ENCODE data around the gene SCD. TPM values are rescaled to one million over a fixed set of nuclear protein-coding genes. Genes with fewer than 3 reads are reported as not detected.
"Not testable (repeated sequence)": the region's sequence is repeated elsewhere in the genome, so short reads cannot be mapped to it uniquely, and the experiment has no call there.

SCD gene
- total RNA-seq: 969 and 975 TPM in 2 replicates
- long read RNA-seq, full-length matches to known transcripts: 183 of 805 reads
- long read RNA-seq, partial matches to known transcripts: 543 of 805 reads
- long read RNA-seq, other reads (novel, unspliced or antisense): 79 of 805 reads

DNA sequence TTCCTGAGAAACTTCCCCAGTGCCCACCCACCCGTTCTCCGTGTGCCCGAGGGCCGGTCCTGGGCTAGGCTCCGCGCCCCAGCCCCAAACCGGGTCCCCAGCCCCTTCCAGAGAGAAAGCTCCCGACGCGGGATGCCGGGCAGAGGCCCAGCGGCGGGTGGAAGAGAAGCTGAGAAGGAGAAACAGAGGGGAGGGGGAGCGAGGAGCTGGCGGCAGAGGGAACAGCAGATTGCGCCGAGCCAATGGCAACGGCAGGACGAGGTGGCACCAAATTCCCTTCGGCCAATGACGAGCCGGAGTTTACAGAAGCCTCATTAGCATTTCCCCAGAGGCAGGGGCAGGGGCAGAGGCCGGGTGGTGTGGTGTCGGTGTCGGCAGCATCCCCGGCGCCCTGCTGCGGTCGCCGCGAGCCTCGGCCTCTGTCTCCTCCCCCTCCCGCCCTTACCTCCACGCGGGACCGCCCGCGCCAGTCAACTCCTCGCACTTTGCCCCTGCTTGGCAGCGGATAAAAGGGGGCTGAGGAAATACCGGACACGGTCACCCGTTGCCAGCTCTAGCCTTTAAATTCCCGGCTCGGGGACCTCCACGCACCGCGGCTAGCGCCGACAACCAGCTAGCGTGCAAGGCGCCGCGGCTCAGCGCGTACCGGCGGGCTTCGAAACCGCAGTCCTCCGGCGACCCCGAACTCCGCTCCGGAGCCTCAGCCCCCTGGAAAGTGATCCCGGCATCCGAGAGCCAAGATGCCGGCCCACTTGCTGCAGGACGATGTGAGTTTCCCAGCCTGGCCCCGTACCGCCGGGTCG, at the start of gene SCD:
TSS of gene SCD (plus strand) at position 469 of the 803 bp plus-strand sequence. CDS start at position 741, 272 bp downstream.
- peaks cover 68% of the 10 kb centered on the region for H3K4me1 Mint-ChIP-seq
- no peaks in the 10 kb centered on the region for H3K9me3 Mint-ChIP-seq
- peak; percentile 85 for DNase-seq (ENCODE audit: low read depth, low spot score)
- no peaks in the 10 kb centered on the region for H3K27me3 Mint-ChIP-seq (ENCODE audit: low read depth)
- peak within 1 kb of the TSS; percentile 98 for H3K27ac Mint-ChIP-seq (ENCODE audit: unreplicated experiment)
- H3K36me3 Mint-ChIP-seq (ENCODE audit: low read depth): peaks cover 33% of the 10 kb centered on the region
- H3K4me3 Mint-ChIP-seq: peak within 1 kb of the TSS; percentile 100
- TF ChIP-seq, protein P1, sequence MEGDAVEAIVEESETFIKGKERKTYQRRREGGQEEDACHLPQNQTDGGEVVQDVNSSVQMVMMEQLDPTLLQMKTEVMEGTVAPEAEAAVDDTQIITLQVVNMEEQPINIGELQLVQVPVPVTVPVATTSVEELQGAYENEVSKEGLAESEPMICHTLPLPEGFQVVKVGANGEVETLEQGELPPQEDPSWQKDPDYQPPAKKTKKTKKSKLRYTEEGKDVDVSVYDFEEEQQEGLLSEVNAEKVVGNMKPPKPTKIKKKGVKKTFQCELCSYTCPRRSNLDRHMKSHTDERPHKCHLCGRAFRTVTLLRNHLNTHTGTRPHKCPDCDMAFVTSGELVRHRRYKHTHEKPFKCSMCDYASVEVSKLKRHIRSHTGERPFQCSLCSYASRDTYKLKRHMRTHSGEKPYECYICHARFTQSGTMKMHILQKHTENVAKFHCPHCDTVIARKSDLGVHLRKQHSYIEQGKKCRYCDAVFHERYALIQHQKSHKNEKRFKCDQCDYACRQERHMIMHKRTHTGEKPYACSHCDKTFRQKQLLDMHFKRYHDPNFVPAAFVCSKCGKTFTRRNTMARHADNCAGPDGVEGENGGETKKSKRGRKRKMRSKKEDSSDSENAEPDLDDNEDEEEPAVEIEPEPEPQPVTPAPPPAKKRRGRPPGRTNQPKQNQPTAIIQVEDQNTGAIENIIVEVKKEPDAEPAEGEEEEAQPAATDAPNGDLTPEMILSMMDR (conservative IDR thresholded peaks at IDR 0.05): no peak

DNA sequence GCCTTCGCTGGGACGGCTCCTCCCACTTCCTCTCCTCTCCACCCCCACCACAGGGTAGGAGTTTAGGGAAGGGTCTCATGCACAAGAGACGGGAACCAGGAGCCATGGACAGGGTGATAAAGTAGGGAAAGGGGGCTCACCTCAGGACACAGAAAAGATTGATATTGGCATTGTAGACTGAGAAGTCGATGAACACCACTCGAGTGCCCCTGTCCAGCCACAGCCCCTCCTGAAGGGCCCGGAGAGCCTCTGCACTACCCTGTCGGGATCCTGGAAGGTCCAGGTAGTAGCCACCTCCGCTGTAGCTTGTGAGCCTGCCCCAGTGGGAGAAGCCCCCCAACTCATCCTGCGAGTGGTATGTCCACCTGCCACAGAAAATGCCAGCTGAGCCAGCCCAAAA, 49.8 kb upstream of the SCD start:
- Mint-ChIP-seq H3K9me3 (peaks cover 2% of the 10 kb centered on the region), H3K4me3 (no peak overlapping the region), H3K4me1 (peaks cover 27% of the 10 kb centered on the region), H3K36me3 (ENCODE audit: low read depth) (no peaks in the 10 kb centered on the region), H3K27me3 (ENCODE audit: low read depth) (peaks cover 51% of the 10 kb centered on the region), H3K27ac (ENCODE audit: unreplicated experiment) (no peak overlapping the region)
- TF ChIP-seq, protein P1 (conservative IDR thresholded peaks at IDR 0.05): no peak
- DNase-seq (ENCODE audit: low read depth, low spot score): no peak

DNA sequence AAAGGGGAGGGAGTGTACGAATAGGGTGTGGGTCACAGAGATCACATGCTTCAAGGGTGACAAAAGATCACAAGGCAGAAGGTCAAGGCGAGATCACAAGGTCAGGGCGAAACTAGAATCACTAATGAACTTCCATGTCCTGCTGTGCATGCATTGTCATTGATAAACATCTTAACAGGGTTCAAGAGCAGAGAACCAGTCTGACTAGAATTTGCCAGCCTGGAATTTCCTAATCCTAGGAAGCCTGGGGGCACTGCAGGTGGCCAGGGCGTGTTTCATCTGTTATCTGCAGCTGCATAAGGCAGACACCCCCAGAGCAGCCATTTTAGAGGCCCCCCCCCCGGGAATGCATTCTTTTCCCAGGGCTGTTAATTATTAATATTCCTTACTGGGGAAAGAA, 45.9 kb upstream of the SCD start:
- not testable (repeated sequence) for DNase-seq (ENCODE audit: low read depth, low spot score); H3K9me3 Mint-ChIP-seq; H3K36me3 Mint-ChIP-seq (ENCODE audit: low read depth)
- Mint-ChIP-seq H3K4me1 (peaks cover 30% of the 10 kb centered on the region), H3K4me3 (peak overlapping the region; percentile 13), H3K27ac (ENCODE audit: unreplicated experiment) (peak overlapping the region; percentile 53), H3K27me3 (ENCODE audit: low read depth) (peaks cover 54% of the 10 kb centered on the region)

DNA sequence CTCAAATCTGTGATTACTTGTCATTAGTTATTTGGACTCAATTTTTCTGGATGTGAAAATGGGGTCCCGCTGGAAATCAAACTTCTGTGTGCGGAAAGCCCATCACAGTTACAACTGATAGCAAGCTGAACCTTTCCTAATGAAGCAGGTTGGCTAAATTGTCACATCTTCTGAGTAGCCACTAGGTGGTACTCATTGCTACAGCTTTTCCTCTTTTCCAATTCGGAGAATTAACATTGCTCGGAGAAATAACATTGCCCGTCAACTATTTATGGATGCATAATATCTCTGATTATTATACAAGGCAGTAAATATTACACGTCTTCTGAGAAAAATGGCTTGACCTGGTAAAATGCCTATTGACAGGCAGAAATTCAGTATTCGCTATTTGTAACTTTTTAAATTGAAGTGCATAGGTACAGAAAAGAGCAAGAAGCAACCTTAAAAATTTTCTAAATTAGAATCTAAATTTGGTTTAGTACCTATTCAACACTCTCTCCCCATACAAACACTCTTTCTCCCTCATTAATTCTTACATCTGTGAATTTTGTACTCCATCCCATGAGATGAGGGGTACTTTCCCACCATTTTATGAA, 43.2 kb upstream of the SCD start:
- Mint-ChIP-seq H3K4me3 (no peak overlapping the region), H3K27me3 (ENCODE audit: low read depth) (peaks cover 62% of the 10 kb centered on the region), H3K9me3 (peaks cover 2% of the 10 kb centered on the region), H3K4me1 (peaks cover 30% of the 10 kb centered on the region), H3K27ac (ENCODE audit: unreplicated experiment) (no peak overlapping the region), H3K36me3 (ENCODE audit: low read depth) (no peaks in the 10 kb centered on the region)
- TF ChIP-seq, protein P1 (conservative IDR thresholded peaks at IDR 0.05): peak; percentile 72
- no peak for DNase-seq (ENCODE audit: low read depth, low spot score)

DNA sequence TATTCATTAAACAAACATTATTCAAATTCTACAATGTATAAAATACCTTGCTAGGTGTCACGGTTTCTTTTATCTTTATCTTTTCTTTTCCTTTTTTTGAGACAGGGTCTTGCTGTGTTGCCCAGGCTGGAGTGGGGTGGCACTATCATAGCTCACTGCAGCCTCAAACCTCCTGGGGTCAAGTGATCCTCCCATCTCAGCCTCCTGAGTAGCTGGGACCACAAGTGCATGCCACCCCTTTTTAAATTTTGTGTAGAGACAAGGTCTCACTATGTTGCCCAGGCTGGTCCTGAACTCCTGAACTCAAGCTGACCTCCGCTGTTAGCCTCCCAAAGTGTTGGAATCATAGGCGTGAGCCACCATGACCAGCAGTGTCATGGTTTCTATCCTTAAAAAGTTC, 42.6 kb upstream of the SCD start:
- no peak overlapping the region for H3K27ac Mint-ChIP-seq (ENCODE audit: unreplicated experiment)
- H3K9me3 Mint-ChIP-seq: no peaks in the 10 kb centered on the region
- DNase-seq (ENCODE audit: low read depth, low spot score): no peak
- H3K4me1 Mint-ChIP-seq: peaks cover 26% of the 10 kb centered on the region
- H3K36me3 Mint-ChIP-seq (ENCODE audit: low read depth): no peaks in the 10 kb centered on the region
- no peak overlapping the region for H3K4me3 Mint-ChIP-seq
- H3K27me3 Mint-ChIP-seq (ENCODE audit: low read depth): peaks cover 61% of the 10 kb centered on the region
- TF ChIP-seq, protein P1 (conservative IDR thresholded peaks at IDR 0.05): no peak

DNA sequence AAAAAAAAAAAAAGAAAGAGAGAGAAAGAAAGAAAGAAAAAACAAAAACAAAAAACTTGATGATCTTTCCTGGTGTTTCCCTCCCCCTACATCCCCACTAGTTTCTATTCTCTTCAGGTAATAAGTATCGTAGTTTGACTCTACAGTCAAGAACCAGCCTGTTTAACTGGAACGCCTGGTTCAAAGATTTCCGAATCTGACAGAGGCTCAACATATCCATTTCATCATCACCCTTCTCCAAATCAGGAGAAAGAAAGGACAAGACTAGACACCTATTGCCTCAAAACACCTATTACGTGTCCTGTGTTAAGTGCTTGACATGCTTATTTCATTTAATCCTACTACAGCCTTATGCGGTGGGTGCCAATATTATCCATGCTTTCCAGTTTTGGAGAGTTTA, 40.2 kb upstream of the SCD start:
- TF ChIP-seq, protein P1 (conservative IDR thresholded peaks at IDR 0.05): no peak
- no peak for DNase-seq (ENCODE audit: low read depth, low spot score)
- Mint-ChIP-seq H3K4me3 (no peak overlapping the region), H3K36me3 (ENCODE audit: low read depth) (no peaks in the 10 kb centered on the region), H3K27me3 (ENCODE audit: low read depth) (peaks cover 67% of the 10 kb centered on the region), H3K9me3 (no peaks in the 10 kb centered on the region), H3K27ac (ENCODE audit: unreplicated experiment) (no peak overlapping the region), H3K4me1 (peaks cover 7% of the 10 kb centered on the region)

Measured in neural crest cell (in vitro differentiated cells).